Right atrium auricular region (tissue), 2 donors: ENCODE results near the gene CEP43. TPM values are rescaled to one million over a fixed set of nuclear protein-coding genes. Genes with fewer than 3 reads are reported as not detected.

Experiments used
- DNase-seq: peaks from one replicate; pipeline ENCODE4 v3.0.0-alpha.2; 2019; ENCODE audit warnings: low spot score
- H3K27ac ChIP-seq, 2 donors: fragments of 200-600 bp; sonication (generic); 1 replicate in 1 of 2; 2 replicates in 1 of 2; pipeline ENCODE4 v1.5.1; 2016 to 2019
- H3K27me3 ChIP-seq, 2 donors: fragments of 200-600 bp; sonication (generic); one replicate each; pipeline versions ENCODE4 v1.5.1 to v1.6.0; 2017 to 2019
- H3K36me3 ChIP-seq: fragments of 200-600 bp; sonication (generic); one replicate; pipeline ENCODE4 v1.5.1; 2016
- H3K4me1 ChIP-seq, 2 donors: fragments of 200-600 bp; sonication (generic); one replicate each; pipeline versions ENCODE4 v1.5.1 to v1.6.0; 2017 to 2019
- H3K4me3 ChIP-seq, 2 donors: fragments of 200-600 bp; sonication (generic); 1 replicate in 1 of 2; 2 replicates in 1 of 2; pipeline ENCODE4 v1.5.1; 2017 to 2019; ENCODE audit warnings: mild to moderate bottlenecking in 1 of 2, moderate library complexity in 1 of 2
- H3K9me3 ChIP-seq, 2 donors: fragments of 200-600 bp; sonication (generic); one replicate each; pipeline ENCODE4 v1.5.1; 2019
- total RNA-seq, 2 donors: library from RNA; depleted of rRNA; stranded (reverse); fragments of >200 nt; gene quantifications; one replicate each; pipeline ENCODE4 v1.1.0, GENCODE V29; 2016
- TF ChIP-seq, protein P1 (sequence below), 2 donors: fragments of 200-600 bp; sonication (generic); IDR thresholded peaks; one replicate each; pipeline ENCODE4 v1.5.1; 2019; ENCODE audit warnings: antibody characterized with exemption in 2 of 2

CEP43 gene
- total RNA-seq, 2 donors from 2014 or later = 6.7 to 8.8 TPM

DNA sequence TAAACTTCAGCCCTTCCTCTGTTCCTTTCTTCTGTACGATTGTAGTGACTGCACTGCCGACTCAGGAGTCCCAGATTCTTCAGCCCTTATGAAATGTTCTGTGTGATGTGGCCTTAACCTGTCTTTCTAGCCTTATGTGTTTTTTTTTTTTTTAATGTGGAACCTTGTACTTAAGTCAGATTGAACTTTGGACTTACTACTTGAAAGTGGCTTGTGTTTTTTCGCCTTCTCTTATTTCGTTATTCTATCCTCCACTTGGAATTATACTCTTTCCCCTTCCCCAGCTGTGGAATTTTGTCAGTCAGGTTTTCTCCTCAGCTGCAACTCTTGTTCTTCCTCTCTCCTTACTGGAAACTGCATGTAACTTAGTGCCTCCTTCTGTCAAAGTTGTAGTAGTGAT, 8.8 kb downstream of the CEP43 start:
- Histone ChIP-seq H3K4me3 (no peak overlapping the region), H3K27me3 (no peaks in the 10 kb centered on the region), H3K27ac (no peak overlapping the region), H3K4me1 (peaks cover 0 to 7% of the 10 kb centered on the region in 2 donors), H3K36me3 (peaks cover 17% of the 10 kb centered on the region), H3K9me3 (no peaks in the 10 kb centered on the region)
- TF ChIP-seq, protein P1, sequence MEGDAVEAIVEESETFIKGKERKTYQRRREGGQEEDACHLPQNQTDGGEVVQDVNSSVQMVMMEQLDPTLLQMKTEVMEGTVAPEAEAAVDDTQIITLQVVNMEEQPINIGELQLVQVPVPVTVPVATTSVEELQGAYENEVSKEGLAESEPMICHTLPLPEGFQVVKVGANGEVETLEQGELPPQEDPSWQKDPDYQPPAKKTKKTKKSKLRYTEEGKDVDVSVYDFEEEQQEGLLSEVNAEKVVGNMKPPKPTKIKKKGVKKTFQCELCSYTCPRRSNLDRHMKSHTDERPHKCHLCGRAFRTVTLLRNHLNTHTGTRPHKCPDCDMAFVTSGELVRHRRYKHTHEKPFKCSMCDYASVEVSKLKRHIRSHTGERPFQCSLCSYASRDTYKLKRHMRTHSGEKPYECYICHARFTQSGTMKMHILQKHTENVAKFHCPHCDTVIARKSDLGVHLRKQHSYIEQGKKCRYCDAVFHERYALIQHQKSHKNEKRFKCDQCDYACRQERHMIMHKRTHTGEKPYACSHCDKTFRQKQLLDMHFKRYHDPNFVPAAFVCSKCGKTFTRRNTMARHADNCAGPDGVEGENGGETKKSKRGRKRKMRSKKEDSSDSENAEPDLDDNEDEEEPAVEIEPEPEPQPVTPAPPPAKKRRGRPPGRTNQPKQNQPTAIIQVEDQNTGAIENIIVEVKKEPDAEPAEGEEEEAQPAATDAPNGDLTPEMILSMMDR (IDR thresholded peaks at IDR 0.05) = no peak
- DNase-seq = no peak

GRCh38 chr6:167013067-167013466, 13.9 kb downstream of the CEP43 start:
- Histone ChIP-seq H3K9me3 (no peaks in the 10 kb centered on the region), H3K27me3 (no peaks in the 10 kb centered on the region), H3K4me3 (no peak overlapping the region), H3K27ac (no peak overlapping the region), H3K4me1 (no peaks in the 10 kb centered on the region), H3K36me3 (peaks cover 16% of the 10 kb centered on the region)
- no peak for DNase-seq
- TF ChIP-seq, protein P1 (IDR thresholded peaks at IDR 0.05) = no peak

GRCh38 chr6:167013946-167014345, 14.7 kb downstream of the CEP43 start:
- no peak overlapping the region for H3K4me3 ChIP-seq
- no peaks in the 10 kb centered on the region for H3K9me3 ChIP-seq
- no peak for DNase-seq
- TF ChIP-seq, protein P1 (IDR thresholded peaks at IDR 0.05) = no peak
- H3K4me1 ChIP-seq = no peaks in the 10 kb centered on the region
- H3K36me3 ChIP-seq = peaks cover 16% of the 10 kb centered on the region
- no peaks in the 10 kb centered on the region for H3K27me3 ChIP-seq
- H3K27ac ChIP-seq = no peak overlapping the region

DNA sequence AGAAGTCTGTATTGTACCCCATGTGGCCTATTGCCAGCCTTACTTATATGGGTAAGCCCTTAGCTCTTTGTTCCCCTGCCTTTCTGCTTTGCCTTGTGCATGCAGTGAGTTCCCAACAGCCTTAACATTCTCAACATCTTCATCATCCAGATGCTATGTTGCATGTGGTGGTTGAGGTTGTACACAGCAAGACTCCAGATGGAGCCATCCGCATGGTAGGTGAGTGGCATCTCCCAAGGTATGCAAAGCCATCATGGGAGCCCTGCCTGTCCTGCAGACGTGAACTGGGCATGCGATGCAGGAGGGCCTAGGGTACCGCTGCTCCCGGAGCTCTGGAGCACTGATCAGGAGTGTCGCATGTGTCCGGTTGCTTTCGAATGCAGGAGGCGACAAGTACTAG, 16.1 kb downstream of the CEP43 start:
- H3K36me3 ChIP-seq = peaks cover 16% of the 10 kb centered on the region
- TF ChIP-seq, protein P1 (IDR thresholded peaks at IDR 0.05) = no peak

DNA sequence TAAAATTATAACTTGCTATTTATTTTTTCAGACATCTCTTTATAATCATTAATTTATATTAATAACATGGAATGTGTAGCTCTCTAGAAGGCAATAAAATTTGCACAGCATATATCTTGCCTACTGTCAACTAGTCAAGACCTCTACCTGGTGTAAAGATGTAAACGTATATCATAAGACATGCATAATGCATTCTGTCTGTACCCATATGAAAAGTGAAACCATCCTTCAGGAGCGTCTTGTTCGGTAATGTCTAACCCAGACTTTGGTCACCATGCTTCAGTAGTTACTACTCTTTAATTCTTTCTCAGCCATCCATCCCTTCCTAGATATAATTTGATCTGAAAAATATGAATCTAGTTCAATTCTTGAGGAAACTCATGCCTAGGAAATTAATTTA, 21.0 kb downstream of the CEP43 start:
- TF ChIP-seq, protein P1 (IDR thresholded peaks at IDR 0.05) = no peak
- Histone ChIP-seq H3K9me3 (no peaks in the 10 kb centered on the region), H3K36me3 (peaks cover 1% of the 10 kb centered on the region), H3K4me3 (no peak overlapping the region), H3K27me3 (no peaks in the 10 kb centered on the region), H3K4me1 (no peaks in the 10 kb centered on the region), H3K27ac (no peak overlapping the region)
- no peak for DNase-seq

More for the DNA sequence above, 16.1 kb downstream of the CEP43 start:
- Histone ChIP-seq H3K9me3 (no peaks in the 10 kb centered on the region), H3K27ac (no peak overlapping the region), H3K4me3 (no peak overlapping the region), H3K4me1 (no peaks in the 10 kb centered on the region), H3K27me3 (no peaks in the 10 kb centered on the region)
- DNase-seq = no peak

DNA sequence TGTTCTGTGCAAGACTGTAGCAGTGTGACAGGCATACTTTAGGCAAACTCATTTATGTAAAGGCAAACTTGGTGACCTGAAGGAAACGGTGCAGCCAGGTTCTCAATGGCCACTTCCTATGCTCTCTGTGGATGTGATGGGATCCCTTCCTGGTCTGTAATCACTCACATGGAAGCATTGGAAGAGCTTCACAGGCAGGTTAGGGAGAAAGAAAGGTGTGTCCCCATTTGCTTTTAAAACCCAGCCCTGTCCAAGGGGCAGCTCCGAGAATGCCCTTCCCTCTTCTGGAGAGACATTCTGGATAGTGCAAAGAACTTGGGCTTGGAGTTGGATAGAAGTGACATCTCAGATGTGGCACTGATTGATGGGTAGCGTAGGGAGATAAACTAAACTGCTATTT, 28.1 kb downstream of the CEP43 start:
- no peaks in the 10 kb centered on the region for H3K9me3 ChIP-seq
- H3K4me1 ChIP-seq = no peaks in the 10 kb centered on the region
- H3K4me3 ChIP-seq = no peak overlapping the region

More for the DNA sequence above, 28.1 kb downstream of the CEP43 start:
- TF ChIP-seq, protein P1 (IDR thresholded peaks at IDR 0.05) = no peak
- H3K36me3 ChIP-seq = peaks cover 43% of the 10 kb centered on the region
- H3K27me3 ChIP-seq = no peaks in the 10 kb centered on the region
- no peak for DNase-seq
- H3K27ac ChIP-seq = no peak overlapping the region
